Right cardiac atrium (tissue), 5 donors: ENCODE results near the gene PPP1R9B. TPM values are rescaled to one million over a fixed set of nuclear protein-coding genes. Genes with fewer than 3 reads are reported as not detected.

Experiments
- ATAC-seq, 2 donors: fragments of 200-7000 bp; cut with Tn5 transposase; one replicate each; pipeline versions ENCODE4 v1.8.0 to v1.9.1; 2020; ENCODE audit warnings: moderate library complexity in 2 of 2, mild to moderate bottlenecking in 1 of 2
- DNase-seq, 3 donors: peaks; one replicate each; pipeline ENCODE4 v3.0.0-alpha.2; 2020
- H3K27ac ChIP-seq: one replicate; pipeline ENCODE4 v1.5.1; 2013; ENCODE audit warnings: mild to moderate bottlenecking, low read length, control low read depth, moderate library complexity
- H3K27me3 ChIP-seq: one replicate; pipeline ENCODE4 v1.6.1; 2013; ENCODE audit not compliant: control insufficient read depth, insufficient read depth
- H3K4me1 ChIP-seq: one replicate; pipeline ENCODE4 v1.6.1; 2013; ENCODE audit warnings: low read length; ENCODE audit not compliant: control insufficient read depth, insufficient read depth
- H3K4me3 ChIP-seq: one replicate; pipeline ENCODE4 v1.5.1; 2013; ENCODE audit warnings: low read length, control low read depth
- H3K9me3 ChIP-seq: one replicate; pipeline ENCODE4 v1.6.1; 2013; ENCODE audit warnings: low read length; ENCODE audit not compliant: control insufficient read depth
- WGBS: extraction: QIAGEN DNeasy Blood & Tissue Kit; methylation state at CpG from one replicate; pipeline ENCODE4 v1.1.7; 2013; 5-methylcytosine and 5-hydroxymethylcytosine counted together
- intact Hi-C, 4 donors: fragments of 100-400 bp; cut with DNase I; formaldehyde crosslinking; loops; one replicate each; pipeline versions ENCODE4 v1.11.0 to v1.14.0; 2022 to 2023
- polyA plus RNA-seq: library from polyadenylated mRNA; stranded (reverse); fragments of 200-250 nt; gene quantifications from one replicate; pipeline ENCODE4 v1.2.3, GENCODE V29; 2013
- total RNA-seq, 4 donors: library from RNA; stranded (reverse); fragmentation: NEBNext Ultra II Directional; extraction: Animal tissue kit (Norgen Biotek cat#: 25700); gene quantifications; one replicate each; pipeline ENCODE4 v1.2.1, GENCODE V29; 2021
- donor health status: healthy with polysubstance abuse.
- donor health status: DM: no; HTN: yes; CAD: no.
- donor health status: DM: no; HTN: no; CAD: no.
- donor health status: DM: no; HTN: yes; CAD: no; lungs with severe emphysema.
- donor health status: DM: yes; HTN: yes; CAD: no.

Gene PPP1R9B
- total and polyA plus RNA-seq, 5 donors: 26.5 to 40.7 (median 34.4) TPM

DNA sequence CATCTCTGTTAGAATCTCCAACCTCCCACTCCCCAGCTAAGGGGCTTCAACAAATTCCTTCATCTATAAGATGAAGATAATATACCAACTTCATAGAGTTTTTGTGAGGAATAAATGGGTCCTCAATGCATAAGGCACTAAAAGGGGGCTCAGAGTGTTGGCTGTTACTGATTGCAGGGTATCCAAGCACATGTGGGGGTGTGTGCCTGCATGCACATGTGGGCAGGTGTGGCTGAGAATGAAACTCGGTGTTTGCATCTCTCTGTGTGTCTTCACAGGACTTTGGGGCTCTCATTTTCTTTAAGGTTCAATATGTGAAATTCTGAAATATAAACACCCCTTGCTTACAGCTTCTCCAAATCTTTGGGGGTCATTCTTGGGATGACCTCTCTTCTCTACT lies 4.1 kb upstream of the PPP1R9B start:
- Histone ChIP-seq H3K9me3 (no peaks in the 10 kb centered on the region), H3K4me1 (peaks cover 14% of the 10 kb centered on the region), H3K27me3 (no peaks in the 10 kb centered on the region), H3K4me3 (no peak overlapping the region), H3K27ac (peak overlapping the region; percentile 37)
- WGBS: 40% methylated on average over 1 of the region's 1 CpG
- intact Hi-C loops: loop anchor here in 1 of 4 donors (10.0 kb wide), 1 partner anchor 60 kb away; the partner anchor contains the start of gene PDK2
- DNase-seq: peak in 1 of 3 donors; percentile 7
- no peak for ATAC-seq

DNA sequence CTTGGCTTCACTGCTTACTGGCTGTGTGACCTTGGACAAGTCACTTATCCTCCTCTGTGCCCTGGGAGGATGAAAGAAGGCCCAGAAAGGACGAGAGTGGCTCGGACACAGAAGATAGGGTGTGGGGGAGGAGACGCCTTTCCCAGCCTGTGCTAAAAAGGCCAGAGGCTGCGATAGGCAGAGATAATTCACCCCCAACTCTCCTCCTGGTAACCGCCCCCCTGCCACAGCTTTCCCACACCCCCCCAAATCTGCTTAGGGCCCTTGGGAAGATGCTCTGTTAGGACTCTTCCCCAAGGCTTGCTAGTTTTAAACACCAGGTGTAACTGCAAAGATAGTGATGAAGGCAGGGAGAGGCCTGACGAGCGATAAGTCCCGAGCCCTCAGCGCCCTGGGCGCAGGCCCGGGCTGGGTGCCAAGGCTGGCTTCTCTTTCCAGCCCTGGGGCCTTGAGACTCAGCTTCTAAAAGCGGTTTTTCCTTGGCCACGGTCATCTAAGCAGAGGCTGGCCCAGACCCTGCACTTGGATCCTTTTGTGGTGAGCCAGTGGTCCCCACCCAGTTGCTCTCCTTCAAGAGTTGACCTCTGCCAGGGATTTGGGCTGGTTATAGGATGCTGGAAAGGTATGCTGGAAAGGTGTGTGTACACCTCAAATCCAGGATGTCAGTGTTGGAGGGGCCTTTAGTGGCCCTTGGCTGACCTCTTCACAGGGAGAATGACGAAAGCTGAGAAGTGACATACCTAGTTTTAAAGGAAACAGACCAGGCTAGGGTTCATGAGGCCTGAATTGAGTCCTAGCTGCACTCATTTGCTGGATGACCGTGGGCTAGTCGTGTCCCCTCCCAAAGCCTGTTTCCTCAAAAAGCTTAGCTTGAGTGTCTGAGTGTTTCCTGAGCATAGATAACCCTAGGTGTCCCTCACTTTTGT lies 3.4 kb upstream of the PPP1R9B start:
- peak overlapping the region; percentile 68 for H3K27ac ChIP-seq
- peaks cover 14% of the 10 kb centered on the region for H3K4me1 ChIP-seq
- WGBS: 19% methylated on average over 16 of the region's 16 CpGs
- ATAC-seq: peak; percentile 27 to 38
- no peaks in the 10 kb centered on the region for H3K27me3 ChIP-seq
- peak; percentile 75 to 93 (median 93) for DNase-seq
- H3K4me3 ChIP-seq: no peak overlapping the region
- no peaks in the 10 kb centered on the region for H3K9me3 ChIP-seq
- intact Hi-C loops: loop anchor here in 1 of 4 donors (10.0 kb wide), 1 partner anchor 59 kb away; the partner anchor contains the start of gene PDK2

DNA sequence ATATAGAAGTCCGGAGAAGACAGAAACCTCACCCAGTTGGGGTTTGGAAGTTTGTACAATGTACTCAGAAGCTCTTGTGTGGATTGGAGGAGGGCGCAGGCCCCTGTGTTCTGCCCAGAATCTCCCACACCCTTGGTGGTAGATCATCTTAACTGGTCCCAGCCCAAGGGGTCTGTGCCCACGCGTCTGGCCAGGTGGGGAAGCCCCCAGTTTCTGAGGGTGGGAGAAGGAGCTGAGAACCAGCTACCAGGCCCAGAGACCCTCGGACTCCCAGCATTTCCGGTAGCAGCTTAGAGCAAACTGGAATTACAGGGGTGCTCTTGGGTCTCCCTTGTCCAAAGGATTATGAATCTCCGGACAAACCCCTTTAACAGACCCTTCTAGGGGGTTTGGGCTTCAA lies 2.3 kb upstream of the PPP1R9B start:
- Histone ChIP-seq H3K4me3 (no peak overlapping the region), H3K4me1 (peaks cover 14% of the 10 kb centered on the region), H3K27me3 (no peaks in the 10 kb centered on the region), H3K9me3 (no peaks in the 10 kb centered on the region), H3K27ac (peak overlapping the region; percentile 25)
- ATAC-seq: no peak
- peak; percentile 20 to 58 (median 36) for DNase-seq
- intact Hi-C loops: loop anchor here in 1 of 4 donors (10.0 kb wide), 1 partner anchor 58 kb away; the partner anchor contains the start of gene PDK2
- WGBS: 62% methylated on average over 7 of the region's 7 CpGs

DNA sequence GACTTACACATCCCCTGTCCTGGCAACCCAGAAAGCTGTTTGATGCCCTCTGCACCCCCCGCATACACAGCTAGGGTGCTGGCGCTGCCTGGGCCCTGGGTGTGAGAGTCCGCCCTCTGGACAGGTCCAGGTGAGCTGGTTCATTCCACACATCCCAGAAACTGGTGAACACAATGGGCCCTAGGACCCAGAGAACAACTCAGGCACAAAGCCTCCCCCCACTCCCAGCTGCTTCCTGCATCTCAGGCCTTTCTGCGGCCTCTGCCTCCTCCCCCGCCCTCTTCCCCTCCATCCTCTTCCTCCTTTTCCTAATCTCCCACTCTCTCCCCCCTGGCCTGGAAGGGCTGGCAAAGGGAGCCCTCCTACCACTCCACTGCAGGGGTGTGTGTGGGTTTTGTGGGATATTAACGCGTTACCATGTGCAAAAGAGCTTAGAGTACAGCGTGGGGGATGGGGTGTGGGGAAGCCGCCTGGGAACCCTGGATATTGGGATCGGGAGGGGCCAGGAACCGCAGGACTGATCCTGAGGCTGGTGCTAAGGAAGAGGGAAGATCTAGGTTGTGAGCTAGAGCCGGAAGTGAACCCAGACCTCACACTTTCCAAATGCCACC lies 1.6 kb upstream of the PPP1R9B start:
- H3K4me1 ChIP-seq: peaks cover 17% of the 10 kb centered on the region
- WGBS: 4% methylated on average over 12 of the region's 12 CpGs
- DNase-seq: peak; percentile 82 to 92 (median 88)
- peak overlapping the region; percentile 78 for H3K27ac ChIP-seq
- no peaks in the 10 kb centered on the region for H3K27me3 ChIP-seq
- H3K4me3 ChIP-seq: peak overlapping the region; percentile 86
- H3K9me3 ChIP-seq: no peaks in the 10 kb centered on the region
- ATAC-seq: peak; percentile 73 to 79
- intact Hi-C loops: loop anchor here in 1 of 4 donors (10.0 kb wide), 1 partner anchor 57 kb away; the partner anchor contains the start of gene PDK2

DNA sequence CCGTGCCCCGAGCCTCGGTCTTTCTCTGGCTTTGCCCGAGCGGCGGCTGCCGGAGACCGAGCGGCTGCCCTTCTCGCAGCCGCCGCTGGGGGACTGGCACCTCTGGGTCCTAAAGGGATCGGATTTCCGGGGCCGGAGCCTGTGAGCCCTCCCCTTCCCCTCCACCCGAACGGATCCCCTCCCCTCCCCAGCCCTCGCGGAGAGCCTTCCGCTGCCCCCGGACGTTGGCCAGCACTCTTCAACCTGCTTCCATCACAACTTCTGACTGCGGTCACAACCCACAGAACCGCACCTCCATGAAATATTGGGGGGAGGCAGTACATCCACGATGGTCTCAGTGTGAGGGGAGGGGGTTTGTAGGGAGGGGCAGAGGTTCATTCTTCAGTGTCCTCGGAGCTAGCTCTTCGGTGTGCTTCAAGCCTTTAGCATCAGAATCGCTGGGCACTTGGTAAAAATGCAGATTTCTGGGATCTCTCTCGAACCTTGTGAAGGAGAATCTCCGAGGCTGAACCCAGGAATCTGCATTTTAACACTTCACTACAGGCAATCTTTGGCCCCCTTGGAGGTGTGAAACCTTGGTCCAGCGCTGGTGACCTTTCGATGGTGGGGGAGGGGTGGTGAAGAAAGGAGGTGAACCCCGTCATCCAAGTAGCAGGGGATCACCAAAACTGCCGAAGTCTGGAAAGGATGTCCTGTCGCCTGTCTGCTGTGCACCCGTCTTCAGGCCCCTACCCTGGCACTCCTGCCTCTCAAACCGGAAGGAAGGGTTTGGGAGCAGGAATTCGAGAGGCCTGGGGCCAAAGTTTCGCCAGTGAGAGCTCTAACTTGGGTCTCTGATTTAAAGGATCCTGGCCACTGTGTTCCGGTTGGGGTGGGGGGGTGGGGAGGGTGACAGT lies 812 bp upstream of the PPP1R9B start:
- H3K27me3 ChIP-seq: no peaks in the 10 kb centered on the region
- WGBS: under 1% methylated on average over 40 of the region's 40 CpGs
- intact Hi-C loops: loop anchor here in 1 of 4 donors (10.0 kb wide), 1 partner anchor 56 kb away; the partner anchor contains the start of gene PDK2
- DNase-seq (peak; percentile 92 to 97 (median 96)), ATAC-seq (peak; percentile 77 to 79)
- H3K4me3 ChIP-seq: peak overlapping the region; percentile 86
- H3K27ac ChIP-seq: peak overlapping the region; percentile 96
- H3K4me1 ChIP-seq: peaks cover 23% of the 10 kb centered on the region
- H3K9me3 ChIP-seq: no peaks in the 10 kb centered on the region

DNA sequence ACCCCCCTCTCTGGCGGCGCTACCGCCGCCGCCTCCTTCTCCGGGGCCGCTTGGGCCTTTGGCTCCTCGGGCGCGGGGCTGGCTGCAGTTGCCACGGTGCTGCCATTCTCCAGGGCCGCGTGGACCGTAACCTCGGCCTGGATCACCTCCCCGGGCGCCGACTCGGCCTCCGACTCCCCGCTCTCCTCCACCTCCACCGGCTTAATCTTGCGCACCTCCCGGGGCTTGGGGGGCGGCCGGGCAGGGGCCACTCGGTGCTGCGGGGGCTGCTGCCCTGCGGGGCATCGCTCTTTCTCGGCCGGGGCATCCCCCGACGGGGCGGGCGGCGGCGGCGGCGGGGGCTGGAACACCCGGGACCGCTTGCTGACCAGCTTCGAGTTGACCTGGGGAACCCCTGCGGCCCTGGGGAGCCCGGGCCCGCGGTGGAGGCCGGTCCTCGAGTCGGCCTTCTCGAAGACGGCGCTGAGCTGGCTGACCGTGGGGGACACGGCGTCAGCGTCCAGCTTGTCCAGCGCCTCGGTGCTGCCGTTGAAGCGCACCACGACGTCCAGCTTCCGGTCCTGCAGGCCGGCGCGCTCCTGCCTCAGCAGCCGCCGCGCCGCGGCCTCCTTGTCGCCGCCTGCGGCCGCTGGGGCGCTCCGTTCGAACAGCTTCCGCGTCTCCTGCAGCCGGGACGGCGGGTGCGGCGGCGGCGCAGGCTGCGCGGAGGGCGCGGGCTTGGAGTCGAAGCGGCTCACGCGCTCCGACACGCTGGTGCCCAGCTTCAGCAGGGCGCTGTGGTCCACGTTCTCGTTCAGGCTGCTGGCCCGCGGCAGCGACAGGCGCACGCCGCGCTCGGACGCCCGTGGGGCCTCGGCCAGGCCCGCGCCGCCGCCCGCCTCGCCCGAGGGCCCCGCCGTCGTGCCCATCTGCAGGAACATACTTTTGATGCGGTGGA lies 792 bp downstream of the PPP1R9B start:
- Histone ChIP-seq H3K27me3 (no peaks in the 10 kb centered on the region), H3K4me3 (peak overlapping the region; percentile 86), H3K4me1 (peaks cover 26% of the 10 kb centered on the region), H3K9me3 (no peaks in the 10 kb centered on the region), H3K27ac (peak overlapping the region; percentile 82)
- intact Hi-C loops: loop anchor here in 1 of 4 donors (10.0 kb wide), 1 partner anchor 55 kb away; the partner anchor contains the start of gene PDK2
- WGBS: under 1% methylated on average over 123 of the region's 123 CpGs
- no peak for ATAC-seq
- peak; percentile 39 to 87 (median 87) for DNase-seq

DNA sequence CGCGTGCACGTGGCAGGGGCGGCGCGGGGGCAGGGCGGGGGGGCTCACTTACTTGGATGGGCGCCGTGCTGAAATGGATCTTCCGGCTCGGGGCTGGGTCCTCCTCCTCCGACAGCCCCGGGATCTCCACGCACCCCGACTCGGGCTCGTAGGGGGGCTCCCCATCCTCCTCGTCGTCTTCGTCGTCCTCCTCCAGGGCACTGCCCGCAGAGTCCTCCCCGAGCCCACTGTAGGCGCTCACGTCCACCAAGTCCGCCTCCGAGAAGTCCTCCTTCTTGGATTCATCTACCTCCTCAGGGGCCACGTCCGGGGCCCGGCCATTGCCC lies 1.4 kb downstream of the PPP1R9B start:
- no peaks in the 10 kb centered on the region for H3K9me3 ChIP-seq
- no peak for ATAC-seq
- peaks cover 20% of the 10 kb centered on the region for H3K4me1 ChIP-seq
- peak overlapping the region; percentile 82 for H3K27ac ChIP-seq
- peak in 1 of 3 donors; percentile 80 for DNase-seq
- H3K4me3 ChIP-seq: peak overlapping the region; percentile 86
- intact Hi-C loops: no loop called here
- H3K27me3 ChIP-seq: no peaks in the 10 kb centered on the region
- under 1% methylated on average over 30 of the region's 30 CpGs for WGBS

DNA sequence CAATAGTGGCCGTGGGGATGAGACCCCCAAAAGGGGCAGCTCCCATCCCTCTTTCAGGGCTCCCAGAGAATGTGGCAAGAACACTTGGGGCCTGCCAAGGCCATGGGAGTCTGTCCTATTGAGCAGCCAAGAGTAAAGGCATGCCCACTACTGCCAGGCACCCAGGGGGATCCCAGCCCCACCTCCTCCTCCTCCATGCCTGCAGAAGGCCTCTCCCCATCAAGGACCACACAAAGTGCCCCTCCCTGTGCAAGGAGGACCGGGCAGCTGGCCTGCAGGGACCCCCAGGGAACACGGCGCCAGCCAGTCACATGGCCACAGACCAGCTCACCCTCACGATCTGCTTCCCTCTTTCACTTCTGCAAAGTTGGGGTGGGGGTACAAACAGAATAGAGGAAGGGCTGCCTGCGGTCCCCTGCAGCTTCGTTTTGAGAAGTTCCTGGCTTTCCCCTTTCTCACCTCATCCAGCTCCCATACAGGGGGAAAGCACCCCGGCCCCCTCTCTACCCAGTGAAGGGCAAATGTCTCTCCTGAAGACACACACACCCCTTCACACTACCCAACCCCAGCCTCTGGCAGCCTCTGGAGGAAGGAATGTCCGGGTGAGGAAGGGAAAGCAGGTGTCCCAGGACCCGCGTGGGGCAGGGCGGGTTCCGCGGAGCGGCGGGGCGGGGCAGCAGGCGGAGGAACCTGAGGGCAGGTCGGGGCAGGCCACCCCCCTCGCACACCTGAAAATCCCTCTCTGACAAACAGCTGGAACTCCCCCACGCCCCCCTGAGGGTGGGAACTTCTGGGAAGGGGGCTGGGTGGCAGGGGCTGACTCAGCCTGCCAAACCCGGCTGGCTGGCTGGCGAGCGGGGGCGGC lies 2.0 kb downstream of the PPP1R9B start:
- ATAC-seq (peak; percentile 1 to 4), DNase-seq (peak in 2 of 3 donors; percentile 81 to 83)
- WGBS: 1% methylated on average over 25 of the region's 25 CpGs
- intact Hi-C loops: no loop called here
- Histone ChIP-seq H3K4me1 (peaks cover 16% of the 10 kb centered on the region), H3K9me3 (no peaks in the 10 kb centered on the region), H3K4me3 (peak overlapping the region; percentile 86), H3K27me3 (no peaks in the 10 kb centered on the region), H3K27ac (peak overlapping the region; percentile 55)

DNA sequence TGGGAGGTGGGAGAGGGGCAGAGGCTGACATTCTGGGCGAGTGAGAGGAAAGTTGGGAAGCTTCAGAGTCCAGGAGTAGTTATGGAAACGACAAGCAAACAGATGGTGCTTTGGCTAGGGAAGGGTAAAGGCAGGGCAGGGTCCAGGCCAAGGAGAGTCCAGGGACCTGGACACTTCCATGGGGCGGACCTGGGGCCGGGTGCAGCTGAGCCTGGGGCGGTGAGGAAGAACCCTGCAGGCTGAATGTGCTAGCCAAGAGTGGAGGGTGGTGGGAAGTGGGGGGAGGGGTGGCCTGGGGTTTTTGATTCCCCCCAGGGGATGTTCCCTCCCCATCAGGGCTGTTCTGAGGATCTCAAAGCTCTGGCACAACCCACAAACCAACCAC lies 2.6 kb downstream of the PPP1R9B start:
- 3% methylated on average over 5 of the region's 5 CpGs for WGBS
- peak overlapping the region; percentile 73 for H3K27ac ChIP-seq
- H3K4me3 ChIP-seq: peak overlapping the region; percentile 86
- ATAC-seq: peak; percentile 18 to 24
- peaks cover 12% of the 10 kb centered on the region for H3K4me1 ChIP-seq
- no peaks in the 10 kb centered on the region for H3K27me3 ChIP-seq
- peak in 2 of 3 donors; percentile 81 to 84 for DNase-seq
- no peaks in the 10 kb centered on the region for H3K9me3 ChIP-seq
- intact Hi-C loops: no loop called here
